Measurements from ENCODE around the gene CEP19. TPM values are rescaled to one million over a fixed set of nuclear protein-coding genes. Genes with fewer than 3 reads are reported as not detected.

CEP19 gene
- total RNA-seq, 1 donor from 2014 or later = 2.6 TPM

GRCh38 chr3:196670339-196670738 is 41.7 kb downstream of the CEP19 start:
- Histone ChIP-seq H3K27me3 (no peaks in the 10 kb centered on the region), H3K4me3 (no peak overlapping the region), H3K27ac (no peak overlapping the region), H3K4me1 (no peaks in the 10 kb centered on the region), H3K36me3 (no peaks in the 10 kb centered on the region), H3K9me3 (no peaks in the 10 kb centered on the region)
- intact Hi-C loops (cut with DNase I) = no loop called here
- DNase-seq (ENCODE audit: low spot score in 2 of 2) = no peak
- no peak for TF ChIP-seq CTCF (IDR thresholded peaks at IDR 0.05)

GRCh38 chr3:196667056-196667825 is 44.8 kb downstream of the CEP19 start:
- no peak for DNase-seq (ENCODE audit: low spot score in 2 of 2)
- Histone ChIP-seq H3K4me3 (no peak overlapping the region), H3K9me3 (no peaks in the 10 kb centered on the region), H3K27me3 (no peaks in the 10 kb centered on the region), H3K4me1 (no peaks in the 10 kb centered on the region), H3K36me3 (no peaks in the 10 kb centered on the region), H3K27ac (no peak overlapping the region)
- no peak for TF ChIP-seq CTCF (IDR thresholded peaks at IDR 0.05)
- intact Hi-C loops (cut with DNase I) = no loop called here

- Histone ChIP-seq H3K27me3 (no peaks in the 10 kb centered on the region), H3K36me3 (no peaks in the 10 kb centered on the region), H3K27ac (no peak overlapping the region), H3K4me3 (no peak overlapping the region), H3K4me1 (no peaks in the 10 kb centered on the region), H3K9me3 (no peaks in the 10 kb centered on the region)
- DNase-seq (ENCODE audit: low spot score in 2 of 2) = no peak
- no peak for TF ChIP-seq CTCF (IDR thresholded peaks at IDR 0.05)
- intact Hi-C loops (cut with DNase I) = no loop called here
Observed at GRCh38 chr3:196666001-196666867, 45.8 kb downstream of the CEP19 start.

GRCh38 chr3:196662711-196663571 is 49.1 kb downstream of the CEP19 start:
- Histone ChIP-seq H3K27me3 (no peaks in the 10 kb centered on the region), H3K36me3 (no peaks in the 10 kb centered on the region), H3K27ac (no peak overlapping the region), H3K4me1 (no peaks in the 10 kb centered on the region), H3K4me3 (no peak overlapping the region), H3K9me3 (no peaks in the 10 kb centered on the region)
- intact Hi-C loops (cut with DNase I) = loop anchor here (1.0 kb wide), 1 partner anchor 31 kb away; no protein-coding TSS in a partner anchor
- TF ChIP-seq CTCF (IDR thresholded peaks at IDR 0.05) = no peak
- DNase-seq (ENCODE audit: low spot score in 2 of 2) = no peak

GRCh38 chr3:196662033-196662432 is 50.0 kb downstream of the CEP19 start:
- Histone ChIP-seq H3K4me3 (no peak overlapping the region), H3K36me3 (no peaks in the 10 kb centered on the region), H3K9me3 (no peaks in the 10 kb centered on the region), H3K27ac (no peak overlapping the region), H3K27me3 (no peaks in the 10 kb centered on the region), H3K4me1 (no peaks in the 10 kb centered on the region)
- intact Hi-C loops (cut with DNase I) = loop anchor here (1.0 kb wide), 1 partner anchor 30 kb away; no protein-coding TSS in a partner anchor
- no peak for DNase-seq (ENCODE audit: low spot score in 2 of 2)
- TF ChIP-seq CTCF (IDR thresholded peaks at IDR 0.05) = no peak

Measured in ascending aorta (tissue), 2 donors.